Liver (tissue), 3 donors: ENCODE measurements around the gene TOR1AIP2.
"Not testable (repeated sequence)": the region's sequence is repeated elsewhere in the genome, so short reads cannot be mapped to it uniquely, and the experiment has no call there.

Experiments used
- CTCF ChIP-seq: fragments of 150-350 bp; IDR thresholded peaks from 2 replicates; pipeline ENCODE4 v1.5.1; 2017; ENCODE audit warnings: improper control_type of control experiment, low read depth, low read length; ENCODE audit not compliant: missing input control
- RAD21 ChIP-seq, 2 donors: IDR thresholded peaks; 2 replicates each; pipeline ENCODE4 v1.6.1; 2016; ENCODE audit warnings: antibody characterized with exemption in 2 of 2, mild to moderate bottlenecking in 2 of 2
- donor health status: healthy.
- donor health status: healthy.

DNA sequence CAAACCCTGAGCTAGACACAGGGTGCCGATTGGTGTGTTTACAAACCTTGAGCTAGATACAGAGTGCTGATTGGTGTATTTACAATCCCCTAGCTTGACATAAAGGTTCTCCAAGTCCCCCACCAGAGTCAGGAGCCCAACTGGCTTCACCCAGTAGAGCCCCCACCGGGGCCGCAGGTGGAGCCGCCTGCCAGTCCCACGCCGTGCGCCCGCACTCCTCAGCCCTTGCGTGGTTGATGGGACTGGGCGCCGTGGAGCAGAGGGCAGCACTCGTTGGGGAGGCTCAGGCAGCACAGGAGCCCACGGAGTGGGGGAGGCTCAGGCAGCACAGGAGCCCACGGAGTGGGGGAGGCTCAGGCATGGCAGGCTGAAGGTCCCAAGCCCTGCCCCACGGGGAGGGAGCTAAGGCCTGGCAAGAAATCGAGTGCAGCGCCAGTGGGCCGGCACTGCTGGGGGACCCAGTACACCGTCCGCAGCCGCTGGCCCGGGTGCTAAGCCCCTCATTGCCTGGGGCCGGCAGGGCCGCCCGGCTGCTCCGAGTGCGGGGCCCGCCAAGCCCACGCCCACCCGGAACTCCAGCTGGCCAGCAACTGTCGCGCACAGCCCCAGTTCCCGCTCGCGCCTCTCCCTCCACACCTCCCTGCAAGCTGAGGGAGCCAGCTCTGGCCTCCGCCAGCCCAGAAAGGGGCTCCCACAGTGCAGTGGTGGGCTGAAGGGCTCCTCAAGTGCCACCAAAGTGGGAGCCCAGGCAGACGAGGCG, 40.7 kb downstream of the TOR1AIP2 start:
- TF ChIP-seq CTCF; RAD21 (IDR thresholded peaks at IDR 0.05): not testable (repeated sequence)
